Left lung (tissue), 10 donors: Measurements from ENCODE around the gene SLC4A1AP. TPM values are rescaled to one million over a fixed set of nuclear protein-coding genes. Genes with fewer than 3 reads are reported as not detected.

Experiments
- ATAC-seq: fragments of 200-7000 bp; cut with Tn5 transposase; one replicate; pipeline ENCODE4 v1.9.1; 2020; ENCODE audit warnings: moderate library complexity
- DNase-seq, 4 donors: peaks; one replicate each; pipeline ENCODE4 v3.0.0-alpha.2; 2013 to 2020
- H3K27ac ChIP-seq, 2 donors: fragments of 200-600 bp; sonication (generic) in 1 of 2; one replicate each; pipeline versions ENCODE4 v1.5.0 to v1.8.0; 2020 to 2021
- H3K27me3 ChIP-seq, 2 donors: fragments of 200-600 bp; sonication (generic) in 1 of 2; one replicate each; pipeline versions ENCODE4 v1.5.0 to v1.8.0; 2020 to 2021
- H3K36me3 ChIP-seq, 2 donors: fragments of 200-600 bp; sonication (generic) in 1 of 2; one replicate each; pipeline versions ENCODE4 v1.5.0 to v1.8.0; 2020 to 2021
- H3K4me1 ChIP-seq, 2 donors: fragments of 200-600 bp; one replicate each; pipeline ENCODE4 v1.8.0; 2021
- H3K4me3 ChIP-seq, 2 donors: fragments of 200-600 bp; sonication (generic) in 1 of 2; one replicate each; pipeline versions ENCODE4 v1.5.0 to v1.8.0; 2020 to 2021; ENCODE audit warnings: mild to moderate bottlenecking in 1 of 2
- H3K9me3 ChIP-seq, 2 donors: fragments of 200-600 bp; sonication (generic) in 1 of 2; one replicate each; pipeline versions ENCODE4 v1.5.0 to v1.8.0; 2020 to 2021
- CTCF ChIP-seq, 2 donors: fragments of 200-600 bp; sonication (generic) in 1 of 2; IDR thresholded peaks; one replicate each; pipeline versions ENCODE4 v1.5.0 to v1.8.0; 2021; ENCODE audit warnings: antibody characterized with exemption in 2 of 2
- intact Hi-C, 2 donors: fragments of 100-400 bp; cut with DNase I; formaldehyde crosslinking; loops; one replicate each; pipeline versions ENCODE4 v1.11.2 to v1.14.2; 2022
- polyA plus RNA-seq, 6 donors: library from polyadenylated mRNA; unstranded; fragments of 120-200 nt; gene quantifications; one replicate each; pipeline ENCODE4 v1.2.1, GENCODE V29; 2013; ENCODE audit not compliant: insufficient read length in 6 of 6
- total RNA-seq, 2 donors: library from RNA; stranded (reverse); fragmentation: NEBNext Ultra II Directional; extraction: Animal tissue kit (Norgen Biotek cat#: 25700); gene quantifications; one replicate each; pipeline ENCODE4 v1.2.1, GENCODE V29; 2021
- donor health status: DM: no; HTN: yes; CAD: no.
- donor health status: DM: no; HTN: no; CAD: no.

The SLC4A1AP gene
- total and polyA plus RNA-seq, 8 donors: 18.5 to 40.1 (median 32.7) TPM

GRCh38 chr2:27737676-27738348 is 74.1 kb downstream of the SLC4A1AP start:
- Histone ChIP-seq H3K27ac (peak overlapping the region; percentile 50 to 82), H3K4me3 (no peak overlapping the region), H3K9me3 (no peaks in the 10 kb centered on the region), H3K4me1 (peaks cover 10 to 36% of the 10 kb centered on the region in 2 donors), H3K27me3 (no peaks in the 10 kb centered on the region), H3K36me3 (no peaks in the 10 kb centered on the region)
- peak in 1 of 2 donors; percentile 18 for TF ChIP-seq CTCF (IDR thresholded peaks at IDR 0.05)
- no peak for DNase-seq
- intact Hi-C loops: no loop called here
- ATAC-seq: peak; percentile 25

GRCh38 chr2:27738349-27739057 is 74.8 kb downstream of the SLC4A1AP start:
- Histone ChIP-seq H3K36me3 (no peaks in the 10 kb centered on the region), H3K9me3 (no peaks in the 10 kb centered on the region), H3K27ac (peak overlapping the region; percentile 50 to 82), H3K4me1 (peaks cover 10 to 36% of the 10 kb centered on the region in 2 donors), H3K27me3 (no peaks in the 10 kb centered on the region), H3K4me3 (no peak overlapping the region)
- ATAC-seq (no peak), DNase-seq (no peak)
- TF ChIP-seq CTCF (IDR thresholded peaks at IDR 0.05): no peak
- intact Hi-C loops: no loop called here

- Histone ChIP-seq H3K4me1 (peaks cover 10 to 36% of the 10 kb centered on the region in 2 donors), H3K36me3 (no peaks in the 10 kb centered on the region), H3K27ac (peak overlapping the region in 1 of 2 donors; percentile 82), H3K9me3 (no peaks in the 10 kb centered on the region), H3K4me3 (no peak overlapping the region), H3K27me3 (no peaks in the 10 kb centered on the region)
- ATAC-seq (no peak), DNase-seq (no peak)
- intact Hi-C loops: no loop called here
- TF ChIP-seq CTCF (IDR thresholded peaks at IDR 0.05): no peak
Observed at GRCh38 chr2:27739058-27739373, 75.3 kb downstream of the SLC4A1AP start.

- TF ChIP-seq CTCF (IDR thresholded peaks at IDR 0.05): no peak
- intact Hi-C loops: no loop called here
- H3K27ac ChIP-seq: no peak overlapping the region
- H3K9me3 ChIP-seq: no peaks in the 10 kb centered on the region
- no peak for ATAC-seq
- no peaks in the 10 kb centered on the region for H3K27me3 ChIP-seq
- no peak overlapping the region for H3K4me3 ChIP-seq
- H3K4me1 ChIP-seq: peaks cover 4 to 14% of the 10 kb centered on the region in 2 donors
- no peak for DNase-seq
- H3K36me3 ChIP-seq: no peaks in the 10 kb centered on the region
Observed at GRCh38 chr2:27741673-27742072, 78.0 kb downstream of the SLC4A1AP start.

- H3K9me3 ChIP-seq: no peaks in the 10 kb centered on the region
- DNase-seq: no peak
- no peak for TF ChIP-seq CTCF (IDR thresholded peaks at IDR 0.05)
- intact Hi-C loops: no loop called here
- H3K27me3 ChIP-seq: no peaks in the 10 kb centered on the region
- no peak overlapping the region for H3K4me3 ChIP-seq
- no peak overlapping the region for H3K27ac ChIP-seq
- H3K4me1 ChIP-seq: peaks cover 4 to 7% of the 10 kb centered on the region in 2 donors
- no peak for ATAC-seq
- no peaks in the 10 kb centered on the region for H3K36me3 ChIP-seq
Observed at GRCh38 chr2:27742571-27742970, 78.9 kb downstream of the SLC4A1AP start.

Other genes starting within 250 kb of the SLC4A1AP start
- 10 to 100 TPM; 81.6 to 85.4 TPM for gene NRBP1, start 235.3 kb upstream of the SLC4A1AP start, total RNA-seq
- 100 to 1,000 TPM; 119 to 137 (median 123) TPM for gene NRBP1, start 235.3 kb upstream of the SLC4A1AP start, polyA plus RNA-seq
- gene KRTCAP3, start 221.5 kb upstream of the SLC4A1AP start, total RNA-seq: 10 to 100 TPM; 34.0 to 45.6 TPM
- 10 to 100 TPM; 12.0 to 17.8 (median 14.7) TPM for gene KRTCAP3, start 221.5 kb upstream of the SLC4A1AP start, polyA plus RNA-seq
- 10 to 100 TPM; 21.0 to 23.8 TPM for gene IFT172, start 174.1 kb upstream of the SLC4A1AP start, total RNA-seq
- 10 to 100 TPM; 42.8 to 65.3 (median 55.6) TPM for gene IFT172, start 174.1 kb upstream of the SLC4A1AP start, polyA plus RNA-seq
- gene FNDC4, start 168.7 kb upstream of the SLC4A1AP start, total RNA-seq: 1 to 10 TPM; 4.4 to 8.0 TPM
- 10 to 100 TPM; 12.3 to 16.6 (median 14.0) TPM for gene FNDC4, start 168.7 kb upstream of the SLC4A1AP start, polyA plus RNA-seq
- gene GCKR, start 167.1 kb upstream of the SLC4A1AP start, total RNA-seq: under 1 TPM in 1 of 2 donors, not detected in 1; 0.37 TPM
- 1 to 10 TPM in 4 of 6 donors, under 1 TPM in 2; 0.57 to 1.8 (median 1.3) TPM for gene GCKR, start 167.1 kb upstream of the SLC4A1AP start, polyA plus RNA-seq
- 10 to 100 TPM; 29.3 to 29.6 TPM for gene ZNF512, start 80.8 kb upstream of the SLC4A1AP start, total RNA-seq
- 10 to 100 TPM; 78.8 to 93.5 (median 84.5) TPM for gene ZNF512, start 80.8 kb upstream of the SLC4A1AP start, polyA plus RNA-seq
- gene CCDC121, start 34.9 kb upstream of the SLC4A1AP start, total RNA-seq: 1 to 10 TPM; 2.9 to 3.0 TPM
- gene CCDC121, start 34.9 kb upstream of the SLC4A1AP start, polyA plus RNA-seq: 10 to 100 TPM; 11.7 to 13.2 (median 13.1) TPM
- 10 to 100 TPM; 24.2 to 25.0 TPM for gene GPN1, start 34.8 kb upstream of the SLC4A1AP start, total RNA-seq
- 10 to 100 TPM; 53.0 to 61.7 (median 54.8) TPM for gene GPN1, start 34.8 kb upstream of the SLC4A1AP start, polyA plus RNA-seq
- 10 to 100 TPM; 30.8 to 32.2 TPM for gene SUPT7L, start 275 bp upstream of the SLC4A1AP start, total RNA-seq
- gene SUPT7L, start 275 bp upstream of the SLC4A1AP start, polyA plus RNA-seq: 10 to 100 TPM; 51.6 to 62.5 (median 58.1) TPM
- gene MRPL33, start 107.8 kb downstream of the SLC4A1AP start, total RNA-seq: 100 to 1,000 TPM in 1 of 2 donors, 10 to 100 TPM in 1; 75.2 to 110 TPM
- 100 to 1,000 TPM in 3 of 6 donors, 10 to 100 TPM in 3; 94.1 to 113 (median 101) TPM for gene MRPL33, start 107.8 kb downstream of the SLC4A1AP start, polyA plus RNA-seq
- 1 to 10 TPM; 2.3 to 4.0 TPM for gene RBKS, start 226.5 kb downstream of the SLC4A1AP start, total RNA-seq
- gene RBKS, start 226.5 kb downstream of the SLC4A1AP start, polyA plus RNA-seq: 1 to 10 TPM; 2.0 to 3.2 (median 2.6) TPM
- 10 to 100 TPM; 42.5 to 49.2 TPM for gene BABAM2, start 226.8 kb downstream of the SLC4A1AP start, total RNA-seq
- 10 to 100 TPM; 27.1 to 28.8 (median 28.0) TPM for gene BABAM2, start 226.8 kb downstream of the SLC4A1AP start, polyA plus RNA-seq